HG02763 (cell line): ENCODE results near the gene LMNTD1.

ENCODE experiments used
- ATAC-seq: cut with Tn5 transposase; IDR thresholded peaks from one replicate; pipeline ENCODE4 v1.9.1; 2021; ENCODE audit warnings: mild to moderate bottlenecking, moderate library complexity; ENCODE audit not compliant: unreplicated experiment

The LMNTD1 gene

DNA sequence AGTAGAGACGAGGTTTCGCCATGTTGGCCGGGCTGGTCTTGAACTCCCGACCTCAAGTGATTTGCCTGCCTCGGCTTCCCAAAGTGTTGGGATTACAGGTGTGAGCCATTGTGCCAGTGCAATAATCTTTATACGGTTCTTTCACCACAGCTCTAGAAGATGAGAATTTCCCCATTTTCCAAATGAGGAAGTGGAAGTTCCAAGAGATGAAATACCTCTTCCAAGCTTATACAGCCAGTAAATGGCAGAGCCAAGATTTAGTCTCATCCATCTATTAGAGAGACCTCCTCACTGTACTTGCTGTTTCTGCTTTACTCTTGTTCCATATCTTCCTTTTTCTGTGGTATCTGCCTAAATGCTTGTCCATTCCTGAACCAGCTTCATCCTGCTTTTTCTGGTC, 3.1 kb upstream of the LMNTD1 start:
- no peak for ATAC-seq

DNA sequence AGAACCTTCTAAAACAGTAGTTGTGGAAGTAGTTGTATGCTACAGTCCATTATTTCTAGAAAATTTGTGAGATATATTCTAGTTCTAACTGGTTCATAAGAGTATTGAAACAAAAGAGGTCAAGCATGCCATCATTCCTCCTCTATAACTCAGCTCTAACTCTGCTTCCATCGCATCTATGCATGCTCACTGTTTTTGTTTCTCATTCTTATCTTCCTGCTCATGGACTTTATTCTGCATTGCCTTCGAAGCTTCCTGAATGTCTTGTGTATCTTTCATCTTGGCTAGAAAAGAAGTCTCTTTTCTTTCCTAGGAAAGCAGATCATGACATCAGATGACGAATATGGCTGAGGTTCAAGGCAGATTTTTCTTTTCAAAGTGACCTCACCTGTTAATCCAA, 402 bp downstream of the LMNTD1 start:
- ATAC-seq = no peak

DNA sequence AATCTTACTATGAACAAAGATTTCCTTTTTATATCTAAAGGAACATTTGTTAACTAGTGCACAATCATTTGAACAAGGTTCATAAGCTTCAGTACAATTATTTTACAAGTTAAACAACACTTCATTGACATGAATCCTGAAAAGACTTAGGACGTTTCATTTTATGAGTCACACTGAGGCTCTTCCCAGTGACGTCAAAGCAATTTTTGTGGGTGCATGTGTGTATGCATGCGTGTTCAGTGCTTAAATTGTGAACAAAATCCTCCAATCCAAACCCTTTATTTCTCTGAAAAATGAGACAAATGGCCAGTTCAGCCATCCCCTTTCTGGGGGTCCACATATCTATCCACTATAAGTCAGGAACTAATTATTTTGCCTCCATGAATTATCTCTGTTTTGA, 2.9 kb downstream of the LMNTD1 start:
- no peak for ATAC-seq

DNA sequence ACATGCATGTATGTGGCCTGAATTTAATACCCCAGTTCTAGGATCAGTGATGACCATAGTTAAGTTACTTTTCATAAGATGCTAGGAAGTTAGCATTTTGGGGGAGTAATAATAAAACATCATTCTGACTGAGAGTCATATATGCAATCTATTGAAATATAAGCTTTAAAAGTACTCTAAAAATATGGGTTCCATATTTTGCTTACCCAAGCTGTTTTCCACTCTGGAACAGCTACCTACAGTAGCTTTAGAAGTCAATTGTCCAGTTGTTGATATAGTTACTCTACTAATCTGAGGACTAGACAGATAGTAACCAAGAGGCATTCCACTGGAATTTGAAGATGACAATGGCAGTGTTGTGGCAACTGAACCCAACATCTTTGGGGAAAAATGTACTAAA, 4.0 kb downstream of the LMNTD1 start:
- no peak for ATAC-seq

DNA sequence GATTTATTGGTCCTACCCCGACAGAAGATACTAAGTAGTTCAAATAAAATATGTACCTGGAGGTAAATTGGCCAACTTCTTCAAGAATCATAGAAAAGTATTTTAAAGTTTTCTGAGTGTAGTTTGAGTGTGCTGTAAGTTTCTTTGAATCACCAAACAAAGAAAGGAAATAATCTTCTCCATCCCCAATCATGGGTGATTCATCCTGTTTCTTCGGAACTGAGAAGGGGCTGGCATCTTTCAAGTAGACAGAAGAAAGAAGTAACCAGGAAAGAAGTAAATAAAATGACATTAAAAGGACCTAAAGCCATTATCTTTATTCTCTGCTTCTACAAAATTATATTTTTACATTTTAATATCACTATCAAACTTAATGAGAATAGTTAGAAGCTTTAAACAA, 6.8 kb downstream of the LMNTD1 start:
- ATAC-seq = no peak

DNA sequence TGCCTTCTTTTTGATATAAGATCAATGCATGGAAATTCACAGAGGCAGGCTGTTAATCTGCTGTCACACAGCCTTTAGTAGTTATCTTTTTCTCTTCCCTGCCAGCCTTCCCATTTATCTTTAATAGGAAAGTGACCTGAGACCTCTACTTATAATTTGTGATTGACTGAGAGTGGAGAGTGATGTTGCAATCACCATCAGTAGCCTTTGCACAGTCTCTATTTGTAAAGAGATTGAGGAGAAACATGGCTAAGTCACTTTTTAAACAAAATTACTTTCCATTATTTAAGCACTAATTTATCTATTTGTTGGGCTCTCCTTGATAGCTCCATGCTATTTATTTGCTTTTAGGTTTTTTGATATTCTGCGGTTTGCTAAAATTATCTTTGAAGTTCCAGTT, 19.9 kb downstream of the LMNTD1 start:
- ATAC-seq = no peak

DNA sequence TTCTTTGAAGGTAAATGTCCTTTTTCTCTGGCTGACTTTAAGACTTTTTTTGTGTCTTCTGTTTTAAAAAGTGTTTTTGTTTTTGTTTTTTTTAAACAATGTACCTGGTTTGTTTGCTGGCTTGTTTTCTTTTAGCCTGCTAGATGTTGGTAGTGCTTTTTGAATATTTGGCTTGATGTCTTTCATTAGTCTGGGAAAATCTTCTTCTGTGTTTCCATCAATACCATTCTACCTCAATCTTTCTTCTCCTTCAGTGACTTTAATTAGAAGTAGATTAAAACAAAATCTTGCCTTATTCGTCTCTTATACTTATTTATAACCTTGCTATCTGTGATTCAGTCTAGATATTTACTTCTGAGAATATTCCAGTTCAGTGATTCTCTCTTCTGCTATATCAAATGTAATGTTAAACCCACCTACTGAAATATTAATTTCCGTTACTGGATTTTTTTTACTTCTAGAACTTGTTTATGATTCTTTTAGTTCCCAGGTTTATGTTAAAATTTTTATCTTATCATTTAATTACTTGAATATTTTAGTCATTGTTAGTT, 21.5 kb downstream of the LMNTD1 start:
- no peak for ATAC-seq

DNA sequence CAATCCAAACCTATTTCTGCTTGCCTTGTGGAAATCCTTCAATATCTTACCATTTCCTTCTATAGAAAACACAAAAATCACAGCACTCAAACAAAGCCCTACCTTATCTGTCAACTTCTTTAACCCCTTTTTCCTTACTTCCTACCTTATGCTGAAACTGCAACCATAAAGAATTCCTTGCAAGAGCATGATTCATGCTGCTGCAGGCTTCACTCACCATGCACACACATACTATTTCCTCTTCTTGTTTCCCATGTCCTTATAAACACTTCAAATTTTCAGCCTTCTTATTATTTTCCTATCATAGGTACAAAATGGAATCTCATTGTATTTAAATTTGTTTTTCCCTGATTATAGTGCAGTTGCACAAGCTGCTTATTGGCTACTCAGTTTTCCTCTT, 23.3 kb downstream of the LMNTD1 start:
- ATAC-seq = no peak

DNA sequence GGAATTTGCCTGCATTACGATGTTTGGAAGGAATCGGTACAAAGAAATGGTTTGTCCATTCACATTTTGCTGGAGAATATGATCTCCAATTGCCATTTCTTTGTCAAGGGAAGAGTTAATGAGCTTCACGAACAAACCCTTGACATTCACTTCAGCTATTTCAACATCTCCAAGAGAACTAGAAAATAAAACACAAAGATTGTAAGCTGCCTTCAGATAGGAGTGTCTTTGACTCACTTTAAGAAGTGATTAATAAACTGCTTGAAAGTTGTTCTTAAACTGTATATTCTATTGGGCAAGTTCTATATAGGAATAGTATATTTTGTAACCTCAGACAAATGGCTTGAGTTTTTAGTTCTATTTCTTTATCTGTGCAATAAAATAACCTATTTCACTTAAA, 26.3 kb downstream of the LMNTD1 start:
- ATAC-seq = no peak

DNA sequence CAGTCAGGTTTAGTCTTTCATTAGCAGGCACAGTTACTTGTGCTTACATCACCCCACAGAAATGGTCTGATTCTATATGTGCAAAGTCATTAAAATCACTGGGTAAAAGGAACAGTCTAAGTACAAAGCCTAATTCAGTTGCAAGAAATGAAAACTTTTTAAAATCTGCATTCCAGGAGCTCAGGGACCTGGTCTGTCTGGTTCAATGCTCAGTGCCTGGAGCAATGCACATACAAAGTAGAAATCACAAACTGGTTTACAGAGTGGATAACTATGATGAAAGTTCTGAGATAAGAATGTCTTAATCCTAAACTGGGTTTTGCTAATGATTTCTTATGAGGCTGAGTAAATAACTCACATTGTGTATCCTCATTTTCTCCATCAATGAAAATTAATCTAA, 28.7 kb downstream of the LMNTD1 start:
- ATAC-seq = no peak

DNA sequence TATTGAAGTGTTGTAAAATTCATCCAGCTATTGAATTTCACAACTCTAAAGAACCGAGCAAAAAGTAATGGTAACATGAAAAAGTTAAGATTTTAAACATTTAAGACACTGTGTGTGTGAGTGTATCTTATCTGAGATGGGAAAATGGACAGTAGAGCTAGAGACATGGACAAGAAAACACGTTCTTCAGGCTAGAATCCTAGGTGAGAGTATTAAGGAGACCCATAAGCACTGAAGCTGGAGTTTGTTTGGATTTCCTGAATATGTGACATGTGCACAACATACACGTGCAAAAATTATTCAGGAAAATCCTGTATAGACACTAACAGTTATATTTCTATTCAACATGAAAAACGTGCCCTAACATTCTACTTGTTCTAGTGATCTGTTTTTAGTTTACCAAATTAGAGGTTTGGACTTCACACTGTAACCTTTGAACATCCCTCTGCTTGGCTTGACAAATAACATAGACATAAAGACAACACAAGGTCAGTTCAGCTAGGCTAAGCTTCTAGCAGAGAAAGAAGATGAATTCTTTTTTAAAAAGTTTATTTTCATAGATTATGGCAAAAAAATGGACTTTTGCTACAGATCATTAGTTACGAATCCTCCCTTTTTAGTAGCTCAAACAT, 31.3 kb downstream of the LMNTD1 start:
- no peak for ATAC-seq

DNA sequence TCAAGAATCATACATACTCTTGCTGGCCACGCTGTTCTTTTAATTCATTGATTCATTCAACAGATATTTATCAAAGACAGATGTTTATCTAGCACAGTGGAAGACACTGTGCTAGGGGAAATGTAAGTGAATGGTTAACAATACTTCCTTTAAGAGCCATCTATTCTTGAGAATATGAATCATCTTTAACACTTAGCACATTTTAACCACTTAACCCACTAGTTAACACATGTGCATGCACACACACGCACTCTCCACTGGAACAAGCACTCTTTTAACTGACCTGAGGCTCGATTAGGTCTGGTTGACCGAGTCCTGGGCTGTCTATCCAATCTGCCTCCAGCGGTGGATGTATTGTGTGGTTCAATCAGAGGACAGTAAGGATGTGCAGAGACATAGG, 34.6 kb downstream of the LMNTD1 start:
- peak; percentile 77 for ATAC-seq

DNA sequence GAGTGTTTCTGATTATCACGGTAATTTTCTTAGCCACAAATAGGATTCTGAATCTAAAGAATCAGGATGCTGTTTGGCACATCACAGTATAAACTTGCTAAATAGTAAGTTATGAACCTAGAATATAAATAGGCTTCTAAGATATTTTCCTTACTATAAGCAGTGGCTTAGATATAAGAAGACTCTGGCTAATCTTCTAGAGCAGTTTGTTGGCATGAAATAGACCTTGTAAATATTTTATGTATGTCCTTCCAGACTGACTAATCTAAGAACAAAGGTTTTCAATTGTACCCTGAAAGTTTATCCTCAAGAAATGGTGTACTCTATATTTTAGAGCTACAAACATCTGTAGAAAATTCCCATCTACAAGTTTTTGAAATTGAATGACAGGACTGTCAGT, 48.3 kb downstream of the LMNTD1 start:
- ATAC-seq = no peak

DNA sequence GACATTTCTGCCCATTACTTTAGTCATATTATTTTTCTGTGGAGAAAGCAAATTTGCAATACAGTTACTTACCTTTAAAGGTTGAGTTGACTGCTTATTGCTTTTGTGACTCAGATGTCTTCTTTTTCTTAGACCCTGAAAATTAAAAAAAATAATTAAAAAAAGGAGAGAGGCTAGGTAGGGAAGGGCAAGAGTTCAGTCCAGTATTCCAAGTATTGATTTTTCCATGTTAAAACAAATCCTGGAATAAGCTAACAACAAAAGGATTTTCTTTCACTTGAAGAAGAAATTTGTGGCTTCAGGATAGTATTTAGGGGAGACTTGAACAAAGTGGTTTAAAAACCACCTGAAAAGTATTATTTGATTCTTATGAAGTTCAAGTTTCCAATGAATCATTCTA, 49.4 kb downstream of the LMNTD1 start:
- ATAC-seq = no peak

DNA sequence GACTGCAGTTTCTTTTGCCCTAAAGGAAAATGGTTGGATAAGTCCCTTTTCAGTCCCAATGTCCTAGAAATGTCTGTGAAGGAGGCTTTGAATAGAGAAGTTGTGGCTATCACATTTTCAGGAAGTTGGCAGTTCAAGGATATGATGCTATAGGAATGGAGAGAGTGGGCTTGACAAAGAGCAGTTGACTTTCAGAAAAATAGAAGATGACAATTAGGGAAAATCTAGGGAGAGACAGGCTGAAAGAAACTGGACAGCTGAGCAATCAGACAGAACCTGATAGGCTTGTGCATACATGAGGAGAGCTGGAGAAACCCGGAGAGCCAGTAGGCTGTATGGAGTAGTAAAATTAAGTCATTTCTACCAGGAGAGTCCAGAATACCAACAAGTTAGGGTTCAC, 50.5 kb downstream of the LMNTD1 start:
- ATAC-seq = no peak

DNA sequence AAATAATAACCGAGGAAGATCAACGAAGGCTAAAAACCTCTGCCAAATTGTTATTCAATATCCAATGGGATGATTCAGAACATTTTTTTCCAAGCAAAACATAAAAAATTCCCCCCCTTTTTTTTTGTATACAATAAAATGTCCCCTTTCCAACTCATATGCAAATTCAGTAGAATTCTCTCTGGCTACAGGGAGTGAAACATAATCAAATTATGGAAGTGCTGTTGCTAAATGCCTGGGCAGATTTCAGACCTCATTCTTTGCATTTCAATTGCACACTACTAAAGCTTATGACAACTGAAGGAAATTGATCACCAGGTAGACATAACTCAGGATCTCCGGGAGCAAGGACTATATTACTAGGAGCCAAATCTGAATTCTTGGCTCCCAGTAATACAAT, 51.0 kb downstream of the LMNTD1 start:
- no peak for ATAC-seq

DNA sequence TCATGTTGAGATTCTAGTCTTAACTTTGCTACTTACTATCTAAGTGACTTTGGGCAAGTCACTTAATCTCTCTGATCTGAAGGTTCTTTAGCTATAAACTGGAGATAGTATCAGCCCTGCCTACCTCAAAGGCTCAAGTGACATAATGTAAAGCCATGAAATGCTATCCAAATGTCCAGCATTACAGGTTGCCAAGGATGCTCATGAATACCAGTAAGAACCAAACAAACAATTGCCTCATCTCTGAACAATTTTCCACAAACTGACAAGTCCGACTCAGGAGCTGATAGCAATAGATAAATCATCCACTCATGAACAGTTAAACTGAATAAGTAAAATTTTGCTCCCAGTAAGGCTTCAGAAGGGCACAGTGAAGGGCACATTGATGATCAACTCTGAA, 51.5 kb downstream of the LMNTD1 start:
- no peak for ATAC-seq

DNA sequence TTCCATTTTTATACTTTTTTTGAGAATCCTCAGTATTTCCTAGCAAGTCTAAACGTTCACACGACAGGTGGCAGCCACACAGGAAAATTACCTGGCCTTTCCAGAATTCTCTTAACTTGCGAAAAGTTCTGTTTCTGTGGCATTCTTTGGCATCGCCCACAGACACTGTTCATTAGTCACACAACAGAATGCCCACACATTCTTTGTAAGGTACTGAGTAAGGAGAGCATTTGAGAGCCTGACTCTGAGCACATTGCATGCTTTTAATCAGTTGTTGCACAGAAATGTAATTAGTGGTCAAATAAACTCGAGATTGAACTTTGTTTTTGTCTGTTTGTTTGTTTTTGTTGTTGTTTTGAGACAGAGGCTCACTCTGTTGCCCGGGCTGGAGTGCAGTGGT, 52.4 kb downstream of the LMNTD1 start:
- no peak for ATAC-seq

DNA sequence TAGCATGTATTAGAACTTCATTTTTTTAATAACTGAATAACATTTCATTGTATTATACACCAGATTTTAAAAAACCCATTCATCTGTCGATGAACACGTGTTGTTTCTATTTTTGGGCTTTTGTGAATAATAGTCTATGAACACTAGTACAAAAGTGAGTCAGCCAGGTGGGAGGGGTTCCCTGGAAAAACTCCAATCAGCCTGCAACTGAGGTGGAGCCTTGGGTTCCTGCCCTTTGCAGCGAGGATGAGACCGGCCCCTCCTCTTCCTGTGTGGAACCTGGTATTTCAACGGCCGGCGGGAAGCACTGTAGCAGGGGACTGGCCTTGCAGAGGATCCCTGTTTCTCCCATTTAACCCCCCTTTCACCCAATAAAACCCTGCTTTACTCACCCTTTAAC, 56.1 kb downstream of the LMNTD1 start:
- ATAC-seq = no peak

DNA sequence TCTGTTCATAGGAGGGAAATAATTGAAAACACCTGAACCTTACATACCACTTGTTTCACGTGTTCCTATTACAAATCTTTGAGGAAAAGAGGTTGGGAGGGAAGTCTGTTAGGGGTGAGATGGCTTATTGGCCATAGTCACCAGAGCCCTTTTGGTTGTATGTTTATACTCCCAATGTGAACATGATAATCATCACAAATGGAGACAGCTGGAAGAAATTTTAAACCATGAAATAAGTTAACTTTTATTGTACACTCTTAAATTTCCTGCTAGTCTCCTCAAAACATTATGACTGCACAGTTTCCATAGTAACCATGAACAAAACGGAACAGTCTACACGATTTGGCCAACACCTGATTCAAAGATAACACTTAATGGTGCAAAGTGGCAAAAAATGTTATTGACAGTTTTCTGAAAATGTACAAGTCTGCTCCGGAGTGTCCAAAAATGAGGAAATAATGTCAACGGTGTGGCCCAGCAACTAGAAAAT, 56.9 kb downstream of the LMNTD1 start:
- ATAC-seq = no peak

DNA sequence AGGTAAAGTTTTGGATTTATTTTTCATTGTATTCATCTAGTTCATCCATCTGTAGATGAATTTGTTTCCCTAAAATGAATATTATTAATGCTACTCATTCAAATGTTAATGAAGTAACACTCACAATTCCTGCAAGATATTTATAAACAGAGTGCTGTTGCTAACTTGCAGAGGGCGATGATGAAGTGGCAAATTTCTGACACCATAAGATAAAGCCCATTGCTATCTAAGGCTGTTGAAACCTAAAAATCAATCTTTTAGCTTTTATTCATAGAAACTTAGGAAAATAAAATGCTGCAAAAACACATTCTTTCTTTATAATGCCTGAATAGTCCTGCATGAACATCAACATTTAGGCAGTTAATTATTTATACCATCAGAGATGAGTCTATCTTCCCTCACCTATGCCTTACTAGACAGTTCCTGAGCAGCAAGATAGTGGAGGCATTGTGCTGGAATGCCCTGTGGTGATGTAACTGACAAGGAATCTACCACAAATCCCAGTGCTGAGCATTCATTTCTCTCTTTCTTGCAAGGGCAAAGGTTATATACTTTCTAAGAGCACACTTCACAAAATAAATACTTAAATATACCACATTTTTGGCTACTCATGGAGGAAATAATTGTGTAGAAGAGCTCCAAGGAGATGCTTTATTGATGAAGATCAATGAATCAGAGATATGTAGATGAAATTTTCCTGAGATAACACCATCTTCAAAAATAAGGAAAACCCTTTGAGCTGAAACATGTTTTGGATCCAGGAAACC, 57.6 kb downstream of the LMNTD1 start:
- ATAC-seq = no peak

DNA sequence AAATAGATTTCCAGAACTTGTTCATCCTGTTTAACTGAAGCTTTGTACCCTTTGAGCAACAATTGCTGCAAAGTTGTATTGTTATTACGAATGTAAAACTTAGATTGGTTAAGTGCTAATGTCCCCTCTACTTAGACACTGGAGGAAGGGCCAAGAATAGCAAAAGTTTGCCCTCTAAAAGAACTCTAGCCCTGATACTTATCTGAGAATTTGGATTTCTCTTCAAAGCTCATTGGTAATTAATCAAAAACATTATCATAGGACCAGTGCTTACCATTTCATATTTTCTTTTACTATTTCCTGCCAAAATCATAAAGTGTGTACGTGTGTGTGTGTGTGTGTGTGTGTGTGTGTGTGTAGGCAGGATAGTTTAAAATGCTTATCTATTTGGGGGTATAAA, 58.2 kb downstream of the LMNTD1 start:
- ATAC-seq = no peak
